Measurements from ENCODE around the gene FBXL15.
A peak's percentile ranks its signal among the peaks of the same experiment; 100 is the strongest.

FBXL15 gene

DNA sequence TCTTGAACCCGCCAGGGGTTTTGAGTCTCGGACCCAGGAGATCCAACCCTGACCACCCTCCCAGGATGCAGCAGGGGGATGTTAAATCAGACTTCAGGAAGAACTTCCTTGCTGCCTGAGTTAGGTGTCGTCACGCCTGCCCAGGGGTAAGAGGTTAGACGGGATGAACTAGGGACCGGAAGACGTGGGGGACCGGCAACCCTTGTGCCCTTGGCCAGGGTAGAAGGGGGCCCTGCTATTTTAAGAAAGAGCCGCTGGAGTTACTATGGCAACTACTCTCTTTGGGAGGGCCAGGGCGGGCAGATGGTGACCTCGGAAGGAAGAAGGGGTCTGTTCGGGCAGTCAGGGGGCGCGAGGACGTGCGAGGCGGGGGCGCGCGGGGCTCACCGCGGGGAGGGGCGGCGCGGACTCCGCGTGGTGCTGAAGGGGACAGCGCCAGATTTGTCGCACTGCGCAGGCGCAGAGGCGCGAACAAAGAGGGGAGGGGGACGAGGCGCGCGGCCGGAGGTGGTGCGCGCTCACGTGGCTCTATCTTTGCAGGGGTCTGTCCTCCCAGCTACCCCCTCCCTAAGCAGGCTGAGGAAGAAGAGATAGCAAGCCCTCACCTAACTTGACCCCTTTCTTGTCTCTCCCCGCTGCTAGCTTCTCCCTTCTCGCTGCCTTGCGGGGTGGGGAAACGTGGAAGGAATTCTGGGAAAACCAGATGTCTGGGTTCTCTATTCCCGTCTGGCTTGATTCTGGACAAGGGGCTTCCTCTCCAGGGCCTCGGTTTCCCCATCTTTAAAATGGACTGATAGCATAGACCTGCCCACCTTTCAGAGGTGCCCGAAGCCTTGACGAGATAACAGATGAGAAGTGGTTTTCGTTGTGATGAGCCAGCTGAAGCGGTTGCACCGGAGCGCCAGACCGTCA is 1.1 kb upstream of the FBXL15 start:
- peaks cover 37 to 45% of the 10 kb centered on the region in 2 experiments for H3K4me1 ChIP-seq (ENCODE audit: control insufficient read depth in 1 of 2, insufficient read depth in 1 of 2, low read depth in 1 of 2, low read length in 1 of 2)
- H3K27ac ChIP-seq = peak overlapping the region; percentile 90
- peak overlapping the region; percentile 80 to 89 for H3K4me3 ChIP-seq (ENCODE audit: low read depth in 1 of 2, low read length in 1 of 2)
- TF ChIP-seq, protein P1, sequence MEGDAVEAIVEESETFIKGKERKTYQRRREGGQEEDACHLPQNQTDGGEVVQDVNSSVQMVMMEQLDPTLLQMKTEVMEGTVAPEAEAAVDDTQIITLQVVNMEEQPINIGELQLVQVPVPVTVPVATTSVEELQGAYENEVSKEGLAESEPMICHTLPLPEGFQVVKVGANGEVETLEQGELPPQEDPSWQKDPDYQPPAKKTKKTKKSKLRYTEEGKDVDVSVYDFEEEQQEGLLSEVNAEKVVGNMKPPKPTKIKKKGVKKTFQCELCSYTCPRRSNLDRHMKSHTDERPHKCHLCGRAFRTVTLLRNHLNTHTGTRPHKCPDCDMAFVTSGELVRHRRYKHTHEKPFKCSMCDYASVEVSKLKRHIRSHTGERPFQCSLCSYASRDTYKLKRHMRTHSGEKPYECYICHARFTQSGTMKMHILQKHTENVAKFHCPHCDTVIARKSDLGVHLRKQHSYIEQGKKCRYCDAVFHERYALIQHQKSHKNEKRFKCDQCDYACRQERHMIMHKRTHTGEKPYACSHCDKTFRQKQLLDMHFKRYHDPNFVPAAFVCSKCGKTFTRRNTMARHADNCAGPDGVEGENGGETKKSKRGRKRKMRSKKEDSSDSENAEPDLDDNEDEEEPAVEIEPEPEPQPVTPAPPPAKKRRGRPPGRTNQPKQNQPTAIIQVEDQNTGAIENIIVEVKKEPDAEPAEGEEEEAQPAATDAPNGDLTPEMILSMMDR (IDR thresholded peaks at IDR 0.05) = no peak
- peaks cover 56% of the 10 kb centered on the region for H3K27me3 ChIP-seq
- H3K9me3 ChIP-seq = no peaks in the 10 kb centered on the region
- H3K36me3 ChIP-seq = peaks cover 11% of the 10 kb centered on the region

DNA sequence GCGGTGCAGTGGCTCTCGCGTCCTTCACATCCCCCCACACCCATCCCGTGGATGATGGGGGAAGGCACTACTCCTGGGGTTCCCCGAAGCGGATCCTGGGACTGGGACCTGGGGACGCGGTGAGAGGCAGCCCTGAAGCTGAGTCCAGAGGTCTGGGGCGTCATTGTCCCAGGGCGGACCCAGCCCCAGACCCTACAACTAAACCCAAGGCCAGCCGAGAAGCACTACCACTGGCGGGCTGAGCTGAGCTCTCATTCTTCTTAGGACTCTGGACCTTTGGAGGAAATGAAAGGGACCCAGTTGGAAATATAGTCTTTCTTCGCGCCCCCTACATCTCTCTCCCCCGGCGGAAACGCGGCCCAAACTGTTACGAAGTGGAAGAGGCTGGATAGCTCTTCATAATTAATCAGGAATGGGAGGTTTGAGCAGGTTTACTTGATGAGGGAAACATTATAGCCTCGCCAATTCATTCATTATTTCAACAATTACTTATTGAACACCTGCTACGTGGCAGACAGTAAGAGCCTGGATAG is 389 bp upstream of the FBXL15 start:
- Histone ChIP-seq H3K27ac (peak overlapping the region; percentile 90), H3K9me3 (no peaks in the 10 kb centered on the region), H3K4me3 (ENCODE audit: low read depth in 1 of 2, low read length in 1 of 2) (peak overlapping the region; percentile 80 to 89), H3K36me3 (peaks cover 16% of the 10 kb centered on the region), H3K4me1 (ENCODE audit: control insufficient read depth in 1 of 2, insufficient read depth in 1 of 2, low read depth in 1 of 2, low read length in 1 of 2) (peaks cover 37 to 45% of the 10 kb centered on the region in 2 experiments), H3K27me3 (peaks cover 49% of the 10 kb centered on the region)
- TF ChIP-seq, protein P1 (IDR thresholded peaks at IDR 0.05) = no peak

DNA sequence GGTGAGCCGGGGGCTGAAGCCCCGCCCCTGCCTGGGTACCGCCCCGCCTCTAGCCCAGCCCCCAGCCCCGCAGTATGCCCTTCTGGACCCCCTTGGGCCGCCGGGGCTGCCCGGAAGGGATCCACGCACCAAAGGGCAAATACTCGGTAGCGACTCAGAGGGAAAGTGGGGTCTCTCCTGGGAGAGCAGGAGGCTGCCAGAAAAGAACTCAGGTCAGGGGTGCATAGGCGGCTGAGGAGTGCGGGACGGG is 796 bp downstream of the FBXL15 start:
- peak overlapping the region; percentile 90 for H3K27ac ChIP-seq
- peaks cover 16% of the 10 kb centered on the region for H3K36me3 ChIP-seq
- TF ChIP-seq, protein P1 (IDR thresholded peaks at IDR 0.05) = no peak
- H3K4me1 ChIP-seq (ENCODE audit: control insufficient read depth in 1 of 2, insufficient read depth in 1 of 2, low read depth in 1 of 2, low read length in 1 of 2) = peaks cover 37 to 45% of the 10 kb centered on the region in 2 experiments
- H3K9me3 ChIP-seq = no peaks in the 10 kb centered on the region
- H3K27me3 ChIP-seq = peaks cover 37% of the 10 kb centered on the region
- H3K4me3 ChIP-seq (ENCODE audit: low read depth in 1 of 2, low read length in 1 of 2) = peak overlapping the region; percentile 80 to 89

DNA sequence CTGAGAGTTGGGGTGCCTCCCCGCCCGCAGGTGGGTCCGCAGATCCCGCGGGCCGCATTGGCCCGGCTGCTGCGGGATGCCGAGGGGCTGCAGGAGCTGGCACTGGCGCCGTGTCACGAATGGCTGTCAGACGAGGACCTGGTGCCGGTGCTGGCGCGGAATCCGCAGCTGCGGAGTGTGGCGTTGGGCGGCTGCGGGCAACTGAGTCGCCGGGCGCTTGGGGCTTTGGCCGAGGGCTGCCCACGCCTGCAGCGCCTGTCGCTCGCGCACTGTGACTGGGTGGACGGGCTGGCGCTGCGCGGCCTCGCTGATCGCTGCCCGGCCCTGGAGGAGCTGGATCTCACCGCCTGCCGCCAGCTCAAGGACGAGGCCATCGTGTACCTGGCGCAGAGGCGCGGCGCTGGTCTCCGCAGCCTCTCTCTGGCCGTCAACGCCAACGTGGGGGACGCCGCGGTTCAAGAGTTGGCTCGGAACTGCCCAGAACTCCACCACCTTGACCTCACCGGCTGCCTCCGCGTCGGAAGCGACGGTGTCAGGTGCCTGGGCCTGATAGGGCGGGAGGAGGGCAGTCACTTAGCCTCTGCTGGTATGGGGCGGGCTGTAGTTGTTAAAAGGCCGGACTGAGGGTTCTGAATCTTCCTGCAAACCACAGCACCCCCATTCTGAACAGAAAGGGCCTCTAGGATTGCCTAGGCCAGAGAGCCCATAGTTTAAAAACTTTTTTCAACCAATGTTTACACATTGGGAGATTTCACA is 1.3 kb downstream of the FBXL15 start:
- H3K9me3 ChIP-seq = no peaks in the 10 kb centered on the region
- peaks cover 37 to 45% of the 10 kb centered on the region in 2 experiments for H3K4me1 ChIP-seq (ENCODE audit: control insufficient read depth in 1 of 2, insufficient read depth in 1 of 2, low read depth in 1 of 2, low read length in 1 of 2)
- TF ChIP-seq, protein P1 (IDR thresholded peaks at IDR 0.05) = no peak
- H3K27me3 ChIP-seq = peaks cover 32% of the 10 kb centered on the region
- H3K4me3 ChIP-seq (ENCODE audit: low read depth in 1 of 2, low read length in 1 of 2) = peak overlapping the region; percentile 80 to 89
- peak overlapping the region; percentile 90 for H3K27ac ChIP-seq
- H3K36me3 ChIP-seq = peaks cover 16% of the 10 kb centered on the region

DNA sequence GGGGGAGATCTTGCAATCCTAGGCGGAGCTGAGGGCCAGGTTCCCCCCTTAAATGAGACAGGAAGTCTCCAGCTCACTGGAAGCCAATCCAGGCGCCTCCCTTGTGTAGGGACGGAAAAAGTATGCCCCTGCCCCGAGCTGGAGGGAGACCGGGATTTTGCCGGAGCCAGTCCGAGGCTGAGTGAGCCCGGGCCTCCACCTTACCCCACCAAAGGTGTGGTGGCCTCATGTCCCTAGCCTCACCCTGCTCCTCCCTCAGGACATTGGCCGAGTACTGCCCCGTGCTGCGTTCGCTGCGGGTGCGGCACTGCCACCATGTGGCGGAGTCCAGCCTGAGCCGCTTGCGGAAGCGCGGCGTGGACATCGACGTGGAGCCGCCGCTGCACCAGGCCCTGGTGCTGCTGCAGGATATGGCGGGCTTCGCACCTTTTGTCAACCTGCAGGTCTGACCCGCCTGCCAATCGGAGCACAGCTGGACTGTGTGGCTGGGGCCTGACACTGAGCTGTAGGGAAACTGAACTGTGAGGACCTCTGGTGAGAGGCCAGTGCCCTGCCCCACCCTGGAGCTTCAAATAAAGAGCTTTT is 2.0 kb downstream of the FBXL15 start:
- H3K4me1 ChIP-seq (ENCODE audit: control insufficient read depth in 1 of 2, insufficient read depth in 1 of 2, low read depth in 1 of 2, low read length in 1 of 2) = peaks cover 37 to 45% of the 10 kb centered on the region in 2 experiments
- no peaks in the 10 kb centered on the region for H3K9me3 ChIP-seq
- peaks cover 25% of the 10 kb centered on the region for H3K27me3 ChIP-seq
- TF ChIP-seq, protein P1 (IDR thresholded peaks at IDR 0.05) = peak; percentile 89
- peak overlapping the region; percentile 80 to 89 for H3K4me3 ChIP-seq (ENCODE audit: low read depth in 1 of 2, low read length in 1 of 2)
- H3K27ac ChIP-seq = peak overlapping the region; percentile 90
- H3K36me3 ChIP-seq = peaks cover 16% of the 10 kb centered on the region
